Stimulated activated CD4-positive, alpha-beta T cell treated with anti-CD3 and anti-CD28 coated beads, Interleukin-4, amount 100 ng/mL, for 48 hours (primary cell): Measurements from ENCODE around the gene MRPS2.
"Not testable (repeated sequence)": the region's sequence is repeated elsewhere in the genome, so short reads cannot be mapped to it uniquely, and the experiment has no call there.

ENCODE experiments used
- DNase-seq, 2 donors: peaks; one replicate each; pipeline ENCODE4 v3.0.0-alpha.2; 2020; ENCODE audit warnings: low read depth in 2 of 2

MRPS2 gene

GRCh38 chr9:135500525-135501260 is at the start of gene MRPS2:
Gene MRPS2, plus strand, starts transcription at chr9:135500682. Its CDS starts 29 bp downstream, at chr9:135500711.
- DNase-seq, result peak; percentile 82 to 83

GRCh38 chr9:135450956-135451355 is 49.5 kb upstream of the MRPS2 start:
- no peak for DNase-seq

GRCh38 chr9:135451909-135452308 is 48.6 kb upstream of the MRPS2 start:
- not testable (repeated sequence) for DNase-seq

- DNase-seq, result no peak
Observed at GRCh38 chr9:135454737-135455136, 45.7 kb upstream of the MRPS2 start.

- DNase-seq, result no peak
Observed at GRCh38 chr9:135455401-135456030, 45.0 kb upstream of the MRPS2 start.

- no peak for DNase-seq
Observed at GRCh38 chr9:135456436-135457104, 43.9 kb upstream of the MRPS2 start.

- not testable (repeated sequence) for DNase-seq
Observed at GRCh38 chr9:135458478-135458877, 42.0 kb upstream of the MRPS2 start.

GRCh38 chr9:135461936-135462335 is 38.5 kb upstream of the MRPS2 start:
- no peak for DNase-seq

GRCh38 chr9:135463140-135463539 is 37.3 kb upstream of the MRPS2 start:
- no peak for DNase-seq

- DNase-seq, result no peak
Observed at GRCh38 chr9:135464181-135464580, 36.3 kb upstream of the MRPS2 start.

GRCh38 chr9:135468854-135469521 is 31.5 kb upstream of the MRPS2 start:
- peak; percentile 31 to 65 for DNase-seq

GRCh38 chr9:135471791-135472640 is 28.5 kb upstream of the MRPS2 start:
- no peak for DNase-seq

GRCh38 chr9:135473972-135474543 is 26.4 kb upstream of the MRPS2 start:
- no peak for DNase-seq

- peak in 1 of 2 donors; percentile 30 for DNase-seq
Observed at GRCh38 chr9:135474915-135475314, 25.6 kb upstream of the MRPS2 start.

GRCh38 chr9:135476561-135477355 is 23.7 kb upstream of the MRPS2 start:
- DNase-seq, result no peak

- DNase-seq, result no peak
Observed at GRCh38 chr9:135478191-135478590, 22.3 kb upstream of the MRPS2 start.

GRCh38 chr9:135478829-135479468 is 21.5 kb upstream of the MRPS2 start:
- no peak for DNase-seq

GRCh38 chr9:135479469-135480052 is 20.9 kb upstream of the MRPS2 start, which contains the start of gene PPP1R26:
Gene PPP1R26, plus strand, starts transcription at chr9:135479782. Its CDS starts 4,729 bp downstream, at chr9:135484511.
- no peak for DNase-seq
